Small intestine (tissue), 7 donors: Measurements from ENCODE around the gene TPST2. TPM values are rescaled to one million over a fixed set of nuclear protein-coding genes. Genes with fewer than 3 reads are reported as not detected.

Experiments
- DNase-seq, 2 donors: peaks; one replicate each; pipeline versions ENCODE4 v3.0.0 to v3.0.0-alpha.2; 2013
- FAIRE-seq: peaks from 2 replicates; lab custom pipeline; 2012; peaks lifted over from hg19 to GRCh38; lab: Jason Lieb, UNC
- H3K27ac ChIP-seq, 3 donors: one replicate each; pipeline ENCODE4 v1.5.1; 2013; ENCODE audit warnings: low read length in 2 of 3, mild to moderate bottlenecking in 2 of 3, control low read depth in 1 of 3, inconsistent platforms in 1 of 3, low read depth in 1 of 3, moderate library complexity in 1 of 3
- H3K27me3 ChIP-seq, 3 donors: one replicate each; pipeline ENCODE4 v1.6.1; 2013; ENCODE audit warnings: low read length in 3 of 3, inconsistent platforms in 1 of 3; ENCODE audit not compliant: control insufficient read depth in 3 of 3, insufficient read depth in 3 of 3
- H3K36me3 ChIP-seq, 3 donors: one replicate each; pipeline ENCODE4 v1.6.1; 2013; ENCODE audit warnings: low read length in 3 of 3, inconsistent platforms in 1 of 3, low read depth in 1 of 3, mild to moderate bottlenecking in 1 of 3, moderate library complexity in 1 of 3; ENCODE audit not compliant: control insufficient read depth in 3 of 3, insufficient read depth in 2 of 3
- H3K4me1 ChIP-seq, 3 donors: one replicate each; pipeline ENCODE4 v1.6.1; 2013; ENCODE audit warnings: low read length in 2 of 3, inconsistent platforms in 1 of 3, low read depth in 1 of 3, mild to moderate bottlenecking in 1 of 3, moderate library complexity in 1 of 3; ENCODE audit not compliant: control insufficient read depth in 3 of 3, insufficient read depth in 2 of 3
- H3K4me3 ChIP-seq, 3 donors: one replicate each; pipeline ENCODE4 v1.5.1; 2013; ENCODE audit warnings: low read length in 3 of 3, control low read depth in 1 of 3, inconsistent platforms in 1 of 3, low read depth in 1 of 3, mild to moderate bottlenecking in 1 of 3, moderate library complexity in 1 of 3
- H3K9me3 ChIP-seq, 2 donors: one replicate each; pipeline ENCODE4 v1.6.1; 2013; ENCODE audit warnings: low read depth in 1 of 2, low read length in 1 of 2; ENCODE audit not compliant: control insufficient read depth in 2 of 2, insufficient read depth in 1 of 2
- WGBS, 3 donors: extraction: QIAGEN DNeasy Blood & Tissue Kit; methylation state at CpG; one replicate each; pipeline ENCODE4 v1.1.7; 2013; 5-methylcytosine and 5-hydroxymethylcytosine counted together
- polyA plus RNA-seq, 4 donors: library from polyadenylated mRNA; stranded (reverse) in 3 of 4; unstranded in 1 of 4; fragments of 200-250 nt in 3 of 4; fragments of 120-200 nt in 1 of 4; gene quantifications; one replicate each; pipeline versions ENCODE4 v1.2.1 to v1.2.3, GENCODE V29; 2013
- donor health status: healthy with polysubstance abuse.
- donor health status: control.
- donor health status: control.
- donor health status: Bipolar disorder and iron deficiency.
- donor health status: healthy.

TPST2 gene
- polyA plus RNA-seq, 4 donors = 6.3 to 29.2 (median 16.6) TPM

DNA sequence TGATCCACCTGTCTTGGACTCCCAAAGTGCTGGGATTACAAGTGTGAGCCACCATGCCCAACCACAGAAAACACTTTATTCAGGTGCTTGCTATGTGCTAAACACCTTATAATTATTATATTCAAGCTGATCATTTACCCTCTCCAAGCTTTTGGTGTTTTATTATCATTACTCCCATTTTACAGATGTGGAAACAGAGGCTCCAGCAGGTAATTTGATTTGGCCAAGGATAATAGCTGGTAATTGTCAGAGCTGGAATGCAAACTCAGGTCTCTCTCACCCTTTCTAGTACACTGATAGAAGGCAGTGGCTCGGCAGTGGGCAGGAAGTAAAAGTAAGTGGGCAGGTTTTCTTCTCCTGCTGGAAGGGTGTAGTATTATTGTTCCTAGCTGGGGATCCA, 3.8 kb upstream of the TPST2 start:
- no peak for DNase-seq
- H3K4me1 ChIP-seq = peaks cover 0 to 6% (median 6%) of the 10 kb centered on the region in 3 donors
- H3K27ac ChIP-seq = no peak overlapping the region
- peaks cover 0 to 2% (median 0%) of the 10 kb centered on the region in 3 donors for H3K36me3 ChIP-seq
- no peak overlapping the region for H3K4me3 ChIP-seq
- no peaks in the 10 kb centered on the region for H3K27me3 ChIP-seq
- WGBS, 3 donors = 46 to 67% (median 61%) methylated on average over 1 of the region's 1 CpG
- no peak for FAIRE-seq
- H3K9me3 ChIP-seq = no peaks in the 10 kb centered on the region

DNA sequence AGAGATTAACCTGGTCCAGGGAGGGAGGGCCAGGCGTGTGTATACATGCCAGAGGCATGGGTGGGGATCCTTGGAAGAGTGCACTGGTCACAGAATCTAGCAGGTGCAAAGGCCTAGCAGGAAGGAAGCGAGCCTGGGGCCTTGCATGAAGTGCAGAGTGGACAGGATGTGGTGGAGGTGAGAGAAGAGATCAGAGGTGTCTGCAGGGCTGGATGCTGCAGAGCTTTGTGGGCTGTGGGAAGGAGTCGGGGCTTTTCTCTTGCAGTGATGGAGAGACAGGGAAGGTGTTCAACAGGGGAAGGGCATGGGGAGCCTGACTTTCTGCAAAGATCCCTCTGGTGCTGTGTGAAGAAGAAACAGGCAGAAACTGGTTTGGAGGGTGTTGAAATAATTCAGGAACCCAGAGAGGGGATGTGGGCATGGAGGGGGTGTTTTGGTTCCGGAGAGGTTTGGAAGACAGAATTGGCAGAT, 2.5 kb upstream of the TPST2 start:
- FAIRE-seq (no peak), DNase-seq (peak; percentile 56 to 78)
- no peaks in the 10 kb centered on the region for H3K9me3 ChIP-seq
- H3K27me3 ChIP-seq = no peaks in the 10 kb centered on the region
- peaks cover 2 to 6% (median 6%) of the 10 kb centered on the region in 3 donors for H3K4me1 ChIP-seq
- WGBS, 3 donors = 33 to 42% (median 34%) methylated on average over 4 of the region's 4 CpGs
- peaks cover 0 to 4% (median 0%) of the 10 kb centered on the region in 3 donors for H3K36me3 ChIP-seq
- peak overlapping the region in 1 of 3 donors; percentile 67 for H3K27ac ChIP-seq
- H3K4me3 ChIP-seq = no peak overlapping the region

GRCh38 chr22:26589367-26589844, 526 bp downstream of the TPST2 start:
- peaks cover 2 to 10% (median 6%) of the 10 kb centered on the region in 3 donors for H3K4me1 ChIP-seq
- H3K27me3 ChIP-seq = no peaks in the 10 kb centered on the region
- peaks cover 0 to 6% (median 0%) of the 10 kb centered on the region in 3 donors for H3K36me3 ChIP-seq
- 0 to 1% (median 0%) methylated on average over 27 to 44 of the region's 44 CpGs for WGBS, 3 donors
- peak overlapping the region; percentile 53 to 78 (median 66) for H3K27ac ChIP-seq
- DNase-seq = peak; percentile 66 to 76
- H3K4me3 ChIP-seq = peak overlapping the region; percentile 68 to 93 (median 84)
- FAIRE-seq = no peak
- no peaks in the 10 kb centered on the region for H3K9me3 ChIP-seq

DNA sequence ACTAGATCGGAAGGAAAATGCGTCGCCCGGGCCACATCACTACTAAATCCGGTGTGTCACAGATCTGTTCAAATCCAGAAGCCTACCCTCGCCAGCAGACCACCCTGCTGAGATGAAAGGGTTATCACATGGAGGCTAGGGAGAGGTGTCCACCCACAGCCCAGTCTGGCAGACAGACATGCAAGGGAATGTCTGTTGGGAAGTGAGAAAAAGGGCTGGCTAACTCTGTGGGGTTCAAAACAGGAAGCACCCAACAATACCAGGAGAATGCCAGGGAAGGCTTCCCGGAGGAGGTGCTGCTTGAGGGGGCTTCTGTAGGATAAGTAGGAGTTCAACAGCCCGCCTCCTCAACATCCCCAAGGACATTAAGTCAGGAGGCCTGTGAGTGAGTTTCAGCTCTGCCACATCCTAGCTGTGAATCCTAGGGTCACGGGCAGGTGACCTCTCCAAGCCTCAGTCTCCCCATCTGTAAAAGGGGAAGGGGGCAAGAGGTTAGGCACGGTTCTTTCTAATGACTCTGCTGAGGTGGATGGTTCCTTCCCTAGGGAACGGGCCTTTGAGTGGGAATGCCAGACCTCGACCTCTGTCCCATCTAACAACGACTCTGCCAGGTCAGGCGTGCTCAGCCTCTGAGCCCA, 1.1 kb downstream of the TPST2 start:
- no peaks in the 10 kb centered on the region for H3K27me3 ChIP-seq
- peak overlapping the region in 2 of 3 donors; percentile 53 to 78 for H3K27ac ChIP-seq
- peaks cover 0 to 9% (median 0%) of the 10 kb centered on the region in 3 donors for H3K36me3 ChIP-seq
- FAIRE-seq = no peak
- WGBS, 3 donors = 58 to 61% (median 59%) methylated on average over 14 of the region's 14 CpGs
- DNase-seq = no peak
- H3K4me3 ChIP-seq = peak overlapping the region; percentile 68 to 93 (median 84)
- H3K4me1 ChIP-seq = peaks cover 2 to 10% (median 6%) of the 10 kb centered on the region in 3 donors
- no peaks in the 10 kb centered on the region for H3K9me3 ChIP-seq

- Histone ChIP-seq H3K4me3 (no peak overlapping the region), H3K27ac (no peak overlapping the region), H3K9me3 (no peaks in the 10 kb centered on the region), H3K4me1 (peaks cover 2 to 10% (median 6%) of the 10 kb centered on the region in 3 donors), H3K27me3 (no peaks in the 10 kb centered on the region), H3K36me3 (peaks cover 0 to 11% (median 0%) of the 10 kb centered on the region in 3 donors)
- no peak for DNase-seq
- FAIRE-seq = no peak
- WGBS, 3 donors = 90 to 100% (median 96%) methylated on average over 4 of the region's 4 CpGs
These were observed 1.8 kb downstream of the TPST2 start for GRCh38 chr22:26587991-26588613.

GRCh38 chr22:26586556-26587325, 3.2 kb downstream of the TPST2 start:
- no peaks in the 10 kb centered on the region for H3K9me3 ChIP-seq
- 33 to 53% (median 43%) methylated on average over 9 to 11 of the region's 11 CpGs for WGBS, 3 donors
- no peak overlapping the region for H3K4me3 ChIP-seq
- FAIRE-seq = no peak
- H3K27ac ChIP-seq = peak overlapping the region in 1 of 3 donors; percentile 9
- H3K36me3 ChIP-seq = peaks cover 0 to 18% (median 0%) of the 10 kb centered on the region in 3 donors
- peaks cover 2 to 4% (median 2%) of the 10 kb centered on the region in 3 donors for H3K4me1 ChIP-seq
- H3K27me3 ChIP-seq = no peaks in the 10 kb centered on the region
- peak; percentile 39 to 57 for DNase-seq

DNA sequence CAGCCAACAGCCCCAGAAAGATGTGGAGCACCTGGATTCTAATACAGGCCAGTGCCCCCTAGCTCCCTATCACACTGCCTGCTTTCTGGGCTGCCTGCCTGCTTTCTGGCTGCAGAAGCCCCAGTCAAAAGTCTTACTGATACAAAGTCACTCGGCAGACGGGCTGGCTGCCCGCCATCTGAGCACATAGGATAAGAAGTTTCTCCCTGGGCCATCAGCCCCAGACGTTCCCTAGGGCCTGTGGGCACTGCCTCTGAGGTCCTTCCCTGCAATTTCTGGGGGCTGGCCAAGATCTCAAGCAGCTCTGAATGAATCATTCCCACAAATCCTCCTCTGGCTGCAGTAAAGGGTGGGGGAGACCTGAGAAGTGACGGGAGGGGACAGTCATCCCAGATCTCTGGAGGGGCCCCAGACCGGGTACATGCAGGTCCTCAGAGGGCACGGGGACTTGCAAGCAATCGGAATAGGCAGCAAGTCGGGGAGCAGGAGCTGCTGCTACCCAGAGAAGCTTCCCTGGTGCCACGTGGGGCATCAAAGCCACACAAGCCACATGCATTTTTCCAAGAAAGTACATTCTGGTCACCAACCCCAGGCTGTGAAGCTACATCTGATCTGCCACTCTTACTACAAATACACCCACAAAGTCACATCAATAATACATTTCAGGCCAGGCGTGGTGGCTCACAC, 4.7 kb downstream of the TPST2 start:
- Histone ChIP-seq H3K27ac (peak overlapping the region in 1 of 3 donors; percentile 33), H3K27me3 (no peaks in the 10 kb centered on the region), H3K36me3 (peaks cover 0 to 22% (median 0%) of the 10 kb centered on the region in 3 donors), H3K4me1 (peaks cover 0 to 4% (median 2%) of the 10 kb centered on the region in 3 donors), H3K4me3 (no peak overlapping the region), H3K9me3 (no peaks in the 10 kb centered on the region)
- 43 to 53% (median 52%) methylated on average over 11 of the region's 11 CpGs for WGBS, 3 donors
- FAIRE-seq = no peak
- DNase-seq = peak; percentile 13 to 17
